ENCODE measurements around the gene SVOPL.

SVOPL gene

GRCh38 chr7:138661069-138661635, 40.0 kb downstream of the SVOPL start:
- Mint-ChIP-seq H3K9me3 (no peaks in the 10 kb centered on the region), H3K36me3 (ENCODE audit: low read depth) (no peaks in the 10 kb centered on the region), H3K4me3 (no peak overlapping the region), H3K4me1 (peaks cover 6% of the 10 kb centered on the region), H3K27ac (no peak overlapping the region), H3K27me3 (peaks cover 24% of the 10 kb centered on the region)
- ATAC-seq (no peak), DNase-seq (no peak)

DNA sequence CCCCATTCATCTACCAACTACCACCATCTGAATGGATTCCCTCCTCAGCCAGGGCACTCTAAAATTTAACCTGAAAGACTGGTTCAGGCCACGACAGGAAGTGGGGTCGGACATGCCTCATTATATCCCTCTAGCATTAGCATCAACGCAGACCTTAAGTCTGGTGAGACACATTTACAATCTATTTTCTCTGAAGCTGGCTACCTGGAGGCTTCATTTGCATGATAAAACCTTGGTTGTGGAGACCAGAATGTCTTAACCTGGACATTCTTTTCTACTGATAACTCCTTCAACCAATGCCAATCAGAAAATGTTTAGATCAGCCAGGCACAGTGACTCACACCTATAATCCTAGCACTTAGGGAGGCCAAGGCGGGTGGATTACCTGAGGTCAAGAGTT, 42.3 kb downstream of the SVOPL start:
- DNase-seq, result no peak
- peaks cover 2% of the 10 kb centered on the region for H3K4me1 Mint-ChIP-seq

DNA sequence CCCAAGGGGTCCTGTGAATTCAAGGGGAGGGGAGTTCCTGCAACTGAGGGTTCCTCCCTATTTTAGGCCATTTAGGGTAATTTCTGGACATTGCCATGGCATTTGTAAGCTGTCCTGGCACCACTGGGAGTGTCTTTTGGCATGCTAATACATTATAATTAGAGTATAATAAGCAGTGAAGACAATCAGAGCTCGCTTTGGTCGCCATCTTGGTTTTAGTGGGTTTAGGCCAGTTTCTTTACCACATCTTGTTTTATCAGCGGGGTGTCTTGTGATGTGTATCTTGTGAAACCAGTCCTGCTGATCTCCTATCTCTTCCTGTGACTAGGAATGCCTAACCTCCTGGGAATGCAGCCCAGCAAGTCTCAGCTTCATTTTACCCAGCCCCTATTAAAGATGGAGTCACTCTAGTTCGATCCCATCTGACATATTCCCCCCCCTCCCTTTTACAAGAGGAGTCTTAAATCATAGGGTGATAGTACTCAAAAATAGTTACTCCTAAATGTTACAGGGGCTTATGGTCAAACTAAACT, 43.2 kb downstream of the SVOPL start:
- no peak overlapping the region for H3K27ac Mint-ChIP-seq
- DNase-seq (no peak), ATAC-seq (no peak)
- no peak overlapping the region for H3K4me3 Mint-ChIP-seq
- no peaks in the 10 kb centered on the region for H3K36me3 Mint-ChIP-seq (ENCODE audit: low read depth)
- H3K4me1 Mint-ChIP-seq, result no peaks in the 10 kb centered on the region
- H3K27me3 Mint-ChIP-seq, result peaks cover 2% of the 10 kb centered on the region
- peaks cover 3% of the 10 kb centered on the region for H3K9me3 Mint-ChIP-seq

More for the DNA sequence above, 42.3 kb downstream of the SVOPL start:
- Mint-ChIP-seq H3K9me3 (no peaks in the 10 kb centered on the region), H3K27me3 (peaks cover 11% of the 10 kb centered on the region), H3K4me3 (no peak overlapping the region), H3K36me3 (ENCODE audit: low read depth) (no peaks in the 10 kb centered on the region), H3K27ac (no peak overlapping the region)
- ATAC-seq, result no peak

DNA sequence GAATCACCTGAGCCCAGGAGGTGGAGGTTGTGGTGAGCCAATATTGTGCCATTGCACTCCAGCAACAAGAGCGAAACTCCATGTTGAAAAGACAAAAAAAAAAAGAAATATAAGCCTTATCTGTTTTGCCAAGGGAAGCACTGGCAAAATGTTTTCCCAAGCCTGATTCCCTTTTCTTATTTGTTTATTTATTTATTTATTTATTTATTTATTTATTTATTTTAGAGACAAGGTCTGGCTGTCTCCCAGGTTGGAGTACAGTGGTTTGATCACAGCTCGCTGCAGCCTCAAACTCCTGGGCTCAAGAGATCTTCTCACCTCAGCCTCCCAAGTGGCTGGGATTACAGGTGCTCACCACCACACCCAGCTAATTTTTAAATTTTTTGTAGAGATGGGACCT, 44.2 kb downstream of the SVOPL start:
- Mint-ChIP-seq H3K4me1 (no peaks in the 10 kb centered on the region), H3K27me3 (no peaks in the 10 kb centered on the region), H3K9me3 (peaks cover 4% of the 10 kb centered on the region), H3K4me3 (no peak overlapping the region), H3K27ac (no peak overlapping the region), H3K36me3 (ENCODE audit: low read depth) (no peaks in the 10 kb centered on the region)
- no peak for ATAC-seq
- DNase-seq, result no peak

GRCh38 chr7:138654616-138655015, 46.5 kb downstream of the SVOPL start:
- no peaks in the 10 kb centered on the region for H3K36me3 Mint-ChIP-seq (ENCODE audit: low read depth)
- H3K27ac Mint-ChIP-seq, result no peak overlapping the region
- no peaks in the 10 kb centered on the region for H3K4me1 Mint-ChIP-seq
- peaks cover 4% of the 10 kb centered on the region for H3K9me3 Mint-ChIP-seq
- no peak for DNase-seq
- H3K27me3 Mint-ChIP-seq, result no peaks in the 10 kb centered on the region
- H3K4me3 Mint-ChIP-seq, result no peak overlapping the region
- no peak for ATAC-seq

- no peak for DNase-seq
- Mint-ChIP-seq H3K36me3 (ENCODE audit: low read depth) (no peaks in the 10 kb centered on the region), H3K27me3 (no peaks in the 10 kb centered on the region), H3K4me1 (no peaks in the 10 kb centered on the region), H3K4me3 (no peak overlapping the region), H3K9me3 (peaks cover 4% of the 10 kb centered on the region), H3K27ac (no peak overlapping the region)
- no peak for ATAC-seq
These were observed 51.7 kb downstream of the SVOPL start for GRCh38 chr7:138649506-138649905.

DNA sequence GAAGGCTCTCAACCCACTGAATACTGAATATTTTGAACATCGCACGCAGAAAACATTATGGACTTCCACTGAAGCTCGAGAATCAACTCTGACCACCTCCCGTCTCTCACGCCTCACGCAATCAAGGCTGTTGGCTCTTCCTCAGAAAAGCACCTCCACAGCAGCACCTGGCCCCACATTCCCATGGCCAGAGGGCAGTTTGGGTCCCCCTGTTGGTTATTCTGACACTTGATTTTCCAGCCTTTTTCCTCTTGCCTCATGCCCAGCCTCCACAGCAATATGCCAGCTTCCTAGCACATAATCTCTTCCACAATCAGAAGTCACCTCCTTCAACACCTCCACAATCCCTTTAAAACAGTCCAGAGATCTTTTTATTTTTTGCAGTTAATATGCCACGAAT, 55.9 kb downstream of the SVOPL start:
- ATAC-seq (no peak), DNase-seq (no peak)
- Mint-ChIP-seq H3K4me3 (no peak overlapping the region), H3K4me1 (no peaks in the 10 kb centered on the region), H3K36me3 (ENCODE audit: low read depth) (no peaks in the 10 kb centered on the region), H3K9me3 (no peaks in the 10 kb centered on the region), H3K27ac (no peak overlapping the region), H3K27me3 (no peaks in the 10 kb centered on the region)

- Mint-ChIP-seq H3K27me3 (peaks cover 3% of the 10 kb centered on the region), H3K36me3 (ENCODE audit: low read depth) (no peaks in the 10 kb centered on the region), H3K27ac (no peak overlapping the region), H3K4me3 (no peak overlapping the region), H3K9me3 (no peaks in the 10 kb centered on the region), H3K4me1 (peaks cover 11% of the 10 kb centered on the region)
- ATAC-seq (no peak), DNase-seq (no peak)
These were observed 68.1 kb downstream of the SVOPL start for GRCh38 chr7:138632826-138633602.

DNA sequence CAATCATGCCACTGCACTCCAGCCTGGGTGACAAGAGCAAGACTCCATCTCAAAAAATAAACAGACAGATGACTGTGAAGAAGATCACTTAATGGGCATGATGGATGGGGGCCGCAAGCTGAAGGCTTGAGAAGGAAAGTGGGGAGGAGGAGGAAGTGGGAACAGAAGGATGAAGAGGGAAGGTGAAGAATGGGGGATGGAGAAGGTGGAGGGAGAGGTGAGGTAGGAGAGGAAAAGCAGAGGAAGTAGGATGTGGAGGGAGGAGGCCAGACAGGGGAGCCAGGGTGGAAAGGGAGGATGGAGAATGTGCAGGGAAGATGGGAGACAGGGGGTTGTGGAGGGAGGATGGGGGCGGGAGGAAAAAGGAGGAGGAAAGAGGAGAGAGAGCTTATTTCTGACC, 68.8 kb downstream of the SVOPL start:
- Mint-ChIP-seq H3K4me3 (no peak overlapping the region), H3K4me1 (peaks cover 13% of the 10 kb centered on the region), H3K27me3 (peaks cover 3% of the 10 kb centered on the region), H3K27ac (no peak overlapping the region), H3K9me3 (no peaks in the 10 kb centered on the region), H3K36me3 (ENCODE audit: low read depth) (no peaks in the 10 kb centered on the region)
- ATAC-seq (no peak), DNase-seq (no peak)

DNA sequence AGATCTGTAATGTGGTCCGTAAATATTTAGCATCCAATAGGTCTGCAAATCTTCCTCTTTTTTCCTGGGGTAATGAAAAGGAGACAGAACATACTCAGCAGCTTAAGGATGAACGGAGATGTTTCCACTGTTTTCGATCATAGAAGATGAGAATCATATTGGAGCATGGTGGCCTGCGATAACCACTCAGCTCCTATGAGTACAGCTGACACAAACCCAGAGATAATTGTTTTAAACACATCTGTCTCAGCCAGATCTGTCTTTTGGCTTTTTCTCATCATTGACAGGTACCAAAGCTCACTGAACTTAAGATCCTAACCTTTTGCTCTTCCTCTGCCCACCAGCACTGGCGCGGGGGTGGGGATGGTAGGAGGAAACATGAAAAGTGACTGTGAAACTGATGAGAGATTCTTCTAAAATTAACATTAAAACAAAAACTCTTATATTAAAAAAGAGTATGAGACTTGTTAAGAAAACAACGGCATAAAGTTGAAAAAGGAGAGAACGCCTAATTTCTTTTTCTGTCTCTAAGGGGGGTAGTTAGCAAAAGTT, 71.0 kb downstream of the SVOPL start:
- H3K4me3 Mint-ChIP-seq, result no peak overlapping the region
- peaks cover 3% of the 10 kb centered on the region for H3K27me3 Mint-ChIP-seq
- no peak for ATAC-seq

GRCh38 chr7:138627361-138627760, 73.8 kb downstream of the SVOPL start:
- H3K4me3 Mint-ChIP-seq, result no peak overlapping the region
- H3K4me1 Mint-ChIP-seq, result peaks cover 49% of the 10 kb centered on the region
- no peak for ATAC-seq
- peaks cover 3% of the 10 kb centered on the region for H3K27me3 Mint-ChIP-seq
- H3K9me3 Mint-ChIP-seq, result no peaks in the 10 kb centered on the region
- no peak overlapping the region for H3K27ac Mint-ChIP-seq
- H3K36me3 Mint-ChIP-seq (ENCODE audit: low read depth), result no peaks in the 10 kb centered on the region
- no peak for DNase-seq

More for the DNA sequence above, 71.0 kb downstream of the SVOPL start:
- Mint-ChIP-seq H3K4me1 (peaks cover 35% of the 10 kb centered on the region), H3K9me3 (no peaks in the 10 kb centered on the region), H3K27ac (no peak overlapping the region), H3K36me3 (ENCODE audit: low read depth) (no peaks in the 10 kb centered on the region)
- peak; percentile 12 for DNase-seq

DNA sequence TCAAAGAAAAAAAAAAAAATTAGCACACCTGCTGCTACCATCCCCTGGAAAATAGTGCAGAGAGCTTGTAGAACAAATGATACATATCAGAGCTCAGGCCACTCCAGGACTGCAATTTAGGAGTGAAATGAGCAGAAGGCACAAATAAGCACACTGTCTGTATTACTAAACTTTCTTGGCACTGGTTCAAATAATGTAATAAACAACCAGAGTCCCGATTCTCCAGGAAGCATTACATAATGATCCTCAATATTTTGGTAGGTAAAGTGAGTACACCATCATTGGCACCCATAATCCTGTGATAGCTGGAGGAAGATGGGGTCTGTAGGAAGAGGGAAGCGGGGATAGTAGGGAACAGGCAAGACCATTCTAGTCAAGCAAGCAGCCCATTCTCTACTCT, 74.3 kb downstream of the SVOPL start:
- no peak for ATAC-seq
- Mint-ChIP-seq H3K36me3 (ENCODE audit: low read depth) (no peaks in the 10 kb centered on the region), H3K9me3 (no peaks in the 10 kb centered on the region), H3K27ac (peak overlapping the region; percentile 29), H3K4me1 (peaks cover 49% of the 10 kb centered on the region), H3K4me3 (no peak overlapping the region), H3K27me3 (no peaks in the 10 kb centered on the region)
- DNase-seq, result no peak

GRCh38 chr7:138625849-138626230, 75.3 kb downstream of the SVOPL start:
- Mint-ChIP-seq H3K9me3 (no peaks in the 10 kb centered on the region), H3K4me1 (peaks cover 49% of the 10 kb centered on the region), H3K27ac (peak overlapping the region; percentile 78), H3K36me3 (ENCODE audit: low read depth) (no peaks in the 10 kb centered on the region), H3K27me3 (no peaks in the 10 kb centered on the region), H3K4me3 (peak overlapping the region; percentile 46)
- DNase-seq, result peak; percentile 15
- ATAC-seq, result peak; percentile 73

GRCh38 chr7:138625084-138625848, 75.9 kb downstream of the SVOPL start:
- no peaks in the 10 kb centered on the region for H3K27me3 Mint-ChIP-seq
- H3K36me3 Mint-ChIP-seq (ENCODE audit: low read depth), result no peaks in the 10 kb centered on the region
- peak overlapping the region; percentile 78 for H3K27ac Mint-ChIP-seq
- no peaks in the 10 kb centered on the region for H3K9me3 Mint-ChIP-seq
- ATAC-seq (peak; percentile 23), DNase-seq (no peak)
- H3K4me1 Mint-ChIP-seq, result peaks cover 46% of the 10 kb centered on the region
- H3K4me3 Mint-ChIP-seq, result peak overlapping the region; percentile 46

All from activated naive CD8-positive, alpha-beta T cell treated with anti-CD3 and anti-CD28 coated beads, Interleukin-2, amount 50 U/mL, for 24 hours (primary cell).